Thyroid gland (tissue), 4 donors: ENCODE results near the gene ARHGEF18.

Experiments used
- CTCF ChIP-seq, 6 experiments: fragments of 200-600 bp in 3 of 6; fragments of 450-650 bp in 3 of 6; sonication (generic) in 3 of 6; IDR thresholded peaks; one replicate each; pipeline ENCODE4 v1.5.1; 2016 to 2019; ENCODE audit warnings: antibody characterized with exemption in 6 of 6, mild to moderate bottlenecking in 2 of 6, inconsistent platforms in 1 of 6, moderate library complexity in 1 of 6
- POLR2A ChIP-seq, 2 donors: fragments of 450-650 bp; IDR thresholded peaks; one replicate each; pipeline ENCODE4 v1.6.1; 2017; ENCODE audit warnings: antibody characterized with exemption in 2 of 2, mild to moderate bottlenecking in 2 of 2, moderate library complexity in 1 of 2

- TF ChIP-seq POLR2A (IDR thresholded peaks at IDR 0.05), result no peak
- no peak for TF ChIP-seq CTCF (IDR thresholded peaks at IDR 0.05)
These were observed 9.4 kb downstream of the ARHGEF18 start for GRCh38 chr19:7358102-7358597.
